NB4 (cell line): ENCODE measurements around the gene RPS6KA3.

Experiments
- CTCF ChIP-seq: IDR thresholded peaks from one replicate; pipeline ENCODE4 v1.5.1; 2012; ENCODE audit warnings: low read depth, low read length
- MYC ChIP-seq: IDR thresholded peaks from 2 replicates; pipeline ENCODE4 v1.6.1; 2011; ENCODE audit warnings: low read depth, low read length
- POLR2A ChIP-seq: IDR thresholded peaks from 2 replicates; pipeline ENCODE4 v1.6.1; 2011; ENCODE audit warnings: mild to moderate bottlenecking; ENCODE audit not compliant: insufficient read length; ENCODE audit errors: extremely low read depth
- TF ChIP-seq, protein P1 (sequence below): IDR thresholded peaks from 2 replicates; pipeline ENCODE4 v1.6.1; 2011; ENCODE audit warnings: low read depth, low read length

GRCh38 chrX:20309806-20310205 is 43.1 kb upstream of the RPS6KA3 start:
- TF ChIP-seq CTCF (no peak), POLR2A (no peak), MYC (no peak)
- TF ChIP-seq, protein P1, sequence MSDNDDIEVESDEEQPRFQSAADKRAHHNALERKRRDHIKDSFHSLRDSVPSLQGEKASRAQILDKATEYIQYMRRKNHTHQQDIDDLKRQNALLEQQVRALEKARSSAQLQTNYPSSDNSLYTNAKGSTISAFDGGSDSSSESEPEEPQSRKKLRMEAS: no peak
